A549 (cell line): Measurements from ENCODE around the gene AKR1C1. TPM values are rescaled to one million over a fixed set of nuclear protein-coding genes. Genes with fewer than 3 reads are reported as not detected.

Experiments used
- ATAC-seq, 2 experiments: fragments of 200-7000 bp in 1 of 2; fragments of >200 bp in 1 of 2; cut with Nextera tagmentation in 1 of 2; cut with Tn5 transposase in 1 of 2; 3 replicates each; pipeline versions ENCODE4 v1.8.0 to v1.9.1; 2018 to 2020; ENCODE audit warnings: mild to moderate bottlenecking in 1 of 2, moderate library complexity in 1 of 2
- CTCF ChIA-PET: fragments of 300-600 bp; sonication (Branson Sonifier 250); formaldehyde crosslinking; extraction: SDS; loops from one replicate; lab custom pipeline; 2021; ENCODE audit warnings: antibody characterized with exemption, inconsistent platforms; lab: Yijun Ruan, JAX
- POLR2A ChIA-PET: fragments of 350-600 bp; formaldehyde crosslinking; extraction: SDS; loops from one replicate; lab custom pipeline; 2021; ENCODE audit warnings: antibody characterized with exemption, inconsistent platforms; lab: Yijun Ruan, JAX
- DNase-seq, 2 experiments: peaks; one replicate each; pipeline versions ENCODE4 v3.0.0 to v3.0.0-alpha.2; 2011 to 2016; ENCODE audit warnings: low read depth in 1 of 2, low spot score in 1 of 2
- FAIRE-seq: peaks from 2 replicates; lab custom pipeline; 2011; peaks lifted over from hg19 to GRCh38; lab: Jason Lieb, UNC
- H3K27ac ChIP-seq, 2 experiments: fragments of >200 bp; sonication (Bioruptor Twin); formaldehyde crosslinking; 3 replicates each; pipeline ENCODE4 v1.5.1; 2016 to 2017
- H3K4me1 ChIP-seq: fragments of >200 bp; sonication (Bioruptor Twin); formaldehyde crosslinking; 3 replicates; pipeline ENCODE4 v1.6.1; 2016
- H3K4me2 ChIP-seq: fragments of >200 bp; sonication (Bioruptor Twin); formaldehyde crosslinking; 3 replicates; pipeline ENCODE4 v1.6.1; 2016
- H3K4me3 ChIP-seq: fragments of >200 bp; sonication (Bioruptor Twin); formaldehyde crosslinking; 3 replicates; pipeline ENCODE4 v1.5.1; 2016
- H3K9me3 ChIP-seq: fragments of >200 bp; sonication (Bioruptor Twin); formaldehyde crosslinking; 3 replicates; pipeline ENCODE4 v1.6.1; 2016
- BHLHE40 ChIP-seq: IDR thresholded peaks from 2 replicates; pipeline ENCODE4 v1.6.1; 2012; ENCODE audit warnings: low read depth, low read length, inconsistent platforms
- CBX8 ChIP-seq: fragments of 200-600 bp; sonication (generic); IDR thresholded peaks from 2 replicates; pipeline ENCODE4 v1.6.1; 2016
- CHD4 ChIP-seq: fragments of 200-600 bp; sonication (generic); IDR thresholded peaks from 2 replicates; pipeline ENCODE4 v1.6.1; 2016; ENCODE audit warnings: antibody characterized with exemption, mild to moderate bottlenecking, borderline replicate concordance
- EHMT2 ChIP-seq: fragments of 200-600 bp; sonication (generic); IDR thresholded peaks from 2 replicates; pipeline ENCODE4 v1.6.1; 2016; ENCODE audit warnings: antibody characterized with exemption, low read depth, mild to moderate bottlenecking, moderate library complexity
- ESRRA ChIP-seq: fragments of 150-350 bp; IDR thresholded peaks from 2 replicates; pipeline ENCODE4 v1.6.1; 2014; ENCODE audit warnings: mild to moderate bottlenecking, low read length, borderline replicate concordance
- FOSB ChIP-seq: fragments of 250-450 bp; sonication (Bioruptor Pico); IDR thresholded peaks from 2 replicates; pipeline ENCODE4 v1.5.0; 2020; ENCODE audit warnings: mild to moderate bottlenecking, moderate library complexity
- FOSL2 ChIP-seq, 2 experiments: fragments of 450-650 bp in 1 of 2; fragments of >200 bp in 1 of 2; sonication (Bioruptor Twin) in 1 of 2; formaldehyde crosslinking; IDR thresholded peaks; 2 replicates each; pipeline versions ENCODE4 v1.5.0 to v1.6.1; 2016 to 2020; ENCODE audit warnings: mild to moderate bottlenecking in 1 of 2, moderate library complexity in 1 of 2
- FOXS1 ChIP-seq: fragments of 250-450 bp; sonication (Bioruptor Pico); IDR thresholded peaks from 2 replicates; pipeline ENCODE4 v1.5.0; 2020; ENCODE audit warnings: mild to moderate bottlenecking, moderate library complexity
- HDAC2 ChIP-seq: fragments of 200-600 bp; sonication (generic); IDR thresholded peaks from 2 replicates; pipeline ENCODE4 v1.6.1; 2016
- HES2 ChIP-seq: fragments of >200 bp; sonication (Bioruptor Twin); formaldehyde crosslinking; IDR thresholded peaks from 2 replicates; pipeline ENCODE4 v1.6.1; 2016
- HOXA7 ChIP-seq: fragments of 250-450 bp; sonication (Bioruptor Pico); IDR thresholded peaks from 2 replicates; pipeline ENCODE4 v1.5.0; 2020; ENCODE audit warnings: mild to moderate bottlenecking, moderate library complexity
- JUN ChIP-seq, 2 experiments: fragments of >200 bp; sonication (Bioruptor Twin); formaldehyde crosslinking; IDR thresholded peaks; 2 replicates in 1 of 2; 3 replicates in 1 of 2; pipeline ENCODE4 v1.6.1; 2016 to 2017
- JUNB ChIP-seq: fragments of >200 bp; sonication (Bioruptor Twin); formaldehyde crosslinking; IDR thresholded peaks from 2 replicates; pipeline ENCODE4 v1.6.1; 2016
- KDM1A ChIP-seq: fragments of 200-600 bp; sonication (generic); IDR thresholded peaks from 2 replicates; pipeline ENCODE4 v1.6.1; 2016; ENCODE audit warnings: low read depth, mild to moderate bottlenecking
- MAZ ChIP-seq: fragments of 150-350 bp; IDR thresholded peaks from 2 replicates; pipeline ENCODE4 v1.6.1; 2014; ENCODE audit warnings: antibody characterized with exemption, low read depth, low read length, borderline replicate concordance
- NFE2L2 ChIP-seq: fragments of 150-350 bp; conservative IDR thresholded peaks from 2 replicates; pipeline ENCODE4 v1.6.1; 2014; ENCODE audit warnings: low read length
- NPAS2 ChIP-seq: fragments of 250-450 bp; sonication (Bioruptor Pico); IDR thresholded peaks from 2 replicates; pipeline ENCODE4 v1.8.0; 2022; ENCODE audit warnings: mild to moderate bottlenecking, moderate library complexity, borderline replicate concordance
- NR3C1 ChIP-seq: fragments of >200 bp; sonication (Bioruptor Twin); formaldehyde crosslinking; IDR thresholded peaks from 3 replicates; pipeline ENCODE4 v1.6.1; 2017
- PBX3 ChIP-seq: IDR thresholded peaks from 2 replicates; pipeline ENCODE4 v1.6.1; 2012
- POLR2A ChIP-seq: IDR thresholded peaks from 2 replicates; pipeline ENCODE4 v1.6.1; 2012; ENCODE audit warnings: mild to moderate bottlenecking, low read length
- POLR2AphosphoS2 ChIP-seq: conservative IDR thresholded peaks from 2 replicates; pipeline ENCODE4 v1.6.1; 2012; ENCODE audit warnings: low read length, improper control_type of control experiment, inconsistent platforms
- RARB ChIP-seq: fragments of 250-450 bp; sonication (Bioruptor Pico); IDR thresholded peaks from 2 replicates; pipeline ENCODE4 v1.8.0; 2021; ENCODE audit warnings: mild to moderate bottlenecking, moderate library complexity
- RCOR1 ChIP-seq: fragments of 150-350 bp; IDR thresholded peaks from 2 replicates; pipeline ENCODE4 v1.6.1; 2014; ENCODE audit warnings: antibody characterized with exemption, low read length, low read depth
- SMC3 ChIP-seq: fragments of >200 bp; sonication (Bioruptor Twin); formaldehyde crosslinking; IDR thresholded peaks from 3 replicates; pipeline ENCODE4 v1.6.1; 2018; ENCODE audit warnings: inconsistent platforms
- SREBF2 ChIP-seq: fragments of 450-650 bp; IDR thresholded peaks from 2 replicates; pipeline ENCODE4 v1.6.1; 2014; ENCODE audit warnings: mild to moderate bottlenecking, moderate library complexity
- TFCP2L1 ChIP-seq: fragments of 250-450 bp; sonication (Bioruptor Pico); IDR thresholded peaks from 2 replicates; pipeline ENCODE4 v1.5.0; 2021; ENCODE audit warnings: mild to moderate bottlenecking
- TP53 ChIP-seq: fragments of 250-450 bp; sonication (Bioruptor Pico); IDR thresholded peaks from 2 replicates; pipeline ENCODE4 v1.5.0; 2021; ENCODE audit warnings: mild to moderate bottlenecking, moderate library complexity
- ZC3H11A ChIP-seq: fragments of 450-650 bp; IDR thresholded peaks from 2 replicates; pipeline ENCODE4 v1.6.1; 2014; ENCODE audit warnings: antibody characterized with exemption, mild to moderate bottlenecking
- WGBS: methylation state at CpG from one replicate; pipeline ENCODE4 v1.1.6; 2017; ENCODE audit errors: missing lambda C conversion rate; 5-methylcytosine and 5-hydroxymethylcytosine counted together
- polyA plus RNA-seq, 4 experiments: library from polyadenylated mRNA; depleted of rRNA in 3 of 4; stranded (reverse); fragments of >200 nt; fragmentation: RNase III in 1 of 4; extraction: RNeasy Plus Mini Kit Qiagen cat#74134 plus additional on column Dnase treatment in 1 of 4; gene quantifications; 2 replicates in 3 of 4; 3 replicates in 1 of 4; pipeline ENCODE4 v1.2.3, GENCODE V29; 2011 to 2017
- TF ChIP-seq, protein P1 (sequence below): IDR thresholded peaks from 2 replicates; pipeline ENCODE4 v1.6.1; 2012; ENCODE audit warnings: low read depth, borderline replicate concordance
- TF ChIP-seq, protein P2 (sequence below): fragments of 250-450 bp; sonication (Bioruptor Pico); IDR thresholded peaks from 2 replicates; pipeline ENCODE4 v1.5.0; 2021; ENCODE audit warnings: mild to moderate bottlenecking, moderate library complexity, borderline replicate concordance
- TF ChIP-seq, protein P3 (sequence below): fragments of >200 bp; sonication (Bioruptor Twin); formaldehyde crosslinking; IDR thresholded peaks from 3 replicates; pipeline ENCODE4 v1.5.1; 2016
- TF ChIP-seq, protein P4 (sequence below): fragments of 150-350 bp; IDR thresholded peaks from 2 replicates; pipeline ENCODE4 v1.6.1; 2014; ENCODE audit warnings: low read depth, mild to moderate bottlenecking, low read length

Gene AKR1C1
- polyA plus RNA-seq, 2 of the 4 experiments (the other 2 are of a cell fraction): 970 to 1,148 TPM

- TF ChIP-seq MAZ (no peak), NPAS2 (CRISPR knock-in tag) (no peak), RCOR1 (no peak), NFE2L2 (no peak), FOXS1 (CRISPR knock-in tag) (no peak), BHLHE40 (no peak), EHMT2 (no peak), PBX3 (no peak), CBX8 (no peak), SMC3 (no peak), SREBF2 (no peak), FOSB (CRISPR knock-in tag) (no peak; the same call in 1 of the 2 replicates), HDAC2 (no peak), HOXA7 (CRISPR knock-in tag) (peak; percentile 4; the same call in 1 of the 2 replicates)
- TF ChIP-seq, protein P1, sequence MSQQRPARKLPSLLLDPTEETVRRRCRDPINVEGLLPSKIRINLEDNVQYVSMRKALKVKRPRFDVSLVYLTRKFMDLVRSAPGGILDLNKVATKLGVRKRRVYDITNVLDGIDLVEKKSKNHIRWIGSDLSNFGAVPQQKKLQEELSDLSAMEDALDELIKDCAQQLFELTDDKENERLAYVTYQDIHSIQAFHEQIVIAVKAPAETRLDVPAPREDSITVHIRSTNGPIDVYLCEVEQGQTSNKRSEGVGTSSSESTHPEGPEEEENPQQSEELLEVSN: no peak
- TF ChIP-seq, protein P2, sequence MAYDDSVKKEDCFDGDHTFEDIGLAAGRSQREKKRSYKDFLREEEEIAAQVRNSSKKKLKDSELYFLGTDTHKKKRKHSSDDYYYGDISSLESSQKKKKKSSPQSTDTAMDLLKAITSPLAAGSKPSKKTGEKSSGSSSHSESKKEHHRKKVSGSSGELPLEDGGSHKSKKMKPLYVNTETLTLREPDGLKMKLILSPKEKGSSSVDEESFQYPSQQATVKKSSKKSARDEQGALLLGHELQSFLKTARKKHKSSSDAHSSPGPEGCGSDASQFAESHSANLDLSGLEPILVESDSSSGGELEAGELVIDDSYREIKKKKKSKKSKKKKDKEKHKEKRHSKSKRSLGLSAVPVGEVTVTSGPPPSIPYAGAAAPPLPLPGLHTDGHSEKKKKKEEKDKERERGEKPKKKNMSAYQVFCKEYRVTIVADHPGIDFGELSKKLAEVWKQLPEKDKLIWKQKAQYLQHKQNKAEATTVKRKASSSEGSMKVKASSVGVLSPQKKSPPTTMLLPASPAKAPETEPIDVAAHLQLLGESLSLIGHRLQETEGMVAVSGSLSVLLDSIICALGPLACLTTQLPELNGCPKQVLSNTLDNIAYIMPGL (CRISPR knock-in tag): peak; percentile 68; the same call in 1 of the 2 replicates
These were observed 13.8 kb downstream of the AKR1C1 start (continued) for GRCh38 chr10:4977025-4977424.

- ATAC-seq: no peak
- Histone ChIP-seq H3K9me3 (no peaks in the 10 kb centered on the region), H3K4me1 (peaks cover 78% of the 10 kb centered on the region), H3K4me2 (peak overlapping the region; percentile 9; the same call in 1 of the 3 replicates), H3K4me3 (no peak overlapping the region), H3K27ac (peak overlapping the region in 1 of 2 experiments; percentile 58; a peak in 2 of 6 replicates)
- ChIA-PET CTCF (interaction anchor here (1.8 to 2.6 kb wide), 2 partner anchors 129 to 164 kb away, joined by 5 to 18 read pairs; no protein-coding TSS in a partner anchor), POLR2A (interaction anchor here (1.0 to 1.3 kb wide), 2 partner anchors 9 to 16 kb away, joined by 3 to 8 read pairs; partner anchors contain the start of gene AKR1C1)
- TF ChIP-seq RARB (0 out of 2 replicates have a peak, but pooled peaks have one; percentile 53), FOXS1 (CRISPR knock-in tag) (no peak), FOSL2 (IDR thresholded peaks at IDR 0.05) (no peak), FOSL2 (CRISPR knock-in tag; IDR thresholded peaks at IDR 0.05) (no peak), JUNB (no peak), ZC3H11A (no peak), CHD4 (no peak), NPAS2 (CRISPR knock-in tag) (no peak), HOXA7 (CRISPR knock-in tag) (peak; percentile 73), FOSB (CRISPR knock-in tag) (no peak; the same call in 1 of the 2 replicates), SMC3 (no peak), TP53 (0 out of 2 replicates have a peak, but pooled peaks have one; percentile 39), HES2 (no peak), POLR2A (no peak), POLR2AphosphoS2 (peak; percentile 95), NR3C1 (no peak), KDM1A (no peak), TFCP2L1 (CRISPR knock-in tag) (peak; percentile 51; the same call in 1 of the 2 replicates), JUN (IDR thresholded peaks at IDR 0.05) (peak in 1 of 2 experiments; percentile 42; a peak in 1 of 5 replicates), PBX3 (no peak), ESRRA (no peak)
- TF ChIP-seq, protein P3, sequence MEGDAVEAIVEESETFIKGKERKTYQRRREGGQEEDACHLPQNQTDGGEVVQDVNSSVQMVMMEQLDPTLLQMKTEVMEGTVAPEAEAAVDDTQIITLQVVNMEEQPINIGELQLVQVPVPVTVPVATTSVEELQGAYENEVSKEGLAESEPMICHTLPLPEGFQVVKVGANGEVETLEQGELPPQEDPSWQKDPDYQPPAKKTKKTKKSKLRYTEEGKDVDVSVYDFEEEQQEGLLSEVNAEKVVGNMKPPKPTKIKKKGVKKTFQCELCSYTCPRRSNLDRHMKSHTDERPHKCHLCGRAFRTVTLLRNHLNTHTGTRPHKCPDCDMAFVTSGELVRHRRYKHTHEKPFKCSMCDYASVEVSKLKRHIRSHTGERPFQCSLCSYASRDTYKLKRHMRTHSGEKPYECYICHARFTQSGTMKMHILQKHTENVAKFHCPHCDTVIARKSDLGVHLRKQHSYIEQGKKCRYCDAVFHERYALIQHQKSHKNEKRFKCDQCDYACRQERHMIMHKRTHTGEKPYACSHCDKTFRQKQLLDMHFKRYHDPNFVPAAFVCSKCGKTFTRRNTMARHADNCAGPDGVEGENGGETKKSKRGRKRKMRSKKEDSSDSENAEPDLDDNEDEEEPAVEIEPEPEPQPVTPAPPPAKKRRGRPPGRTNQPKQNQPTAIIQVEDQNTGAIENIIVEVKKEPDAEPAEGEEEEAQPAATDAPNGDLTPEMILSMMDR: no peak
- TF ChIP-seq, protein P4, sequence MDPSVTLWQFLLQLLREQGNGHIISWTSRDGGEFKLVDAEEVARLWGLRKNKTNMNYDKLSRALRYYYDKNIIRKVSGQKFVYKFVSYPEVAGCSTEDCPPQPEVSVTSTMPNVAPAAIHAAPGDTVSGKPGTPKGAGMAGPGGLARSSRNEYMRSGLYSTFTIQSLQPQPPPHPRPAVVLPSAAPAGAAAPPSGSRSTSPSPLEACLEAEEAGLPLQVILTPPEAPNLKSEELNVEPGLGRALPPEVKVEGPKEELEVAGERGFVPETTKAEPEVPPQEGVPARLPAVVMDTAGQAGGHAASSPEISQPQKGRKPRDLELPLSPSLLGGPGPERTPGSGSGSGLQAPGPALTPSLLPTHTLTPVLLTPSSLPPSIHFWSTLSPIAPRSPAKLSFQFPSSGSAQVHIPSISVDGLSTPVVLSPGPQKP: no peak
- no peak for FAIRE-seq
- WGBS: 89% methylated on average over 4 of the region's 4 CpGs
- no peak for DNase-seq
These were observed 15.7 kb downstream of the AKR1C1 start for GRCh38 chr10:4978870-4979269.
